ENCODE measurements around the gene VEPH1. TPM values are rescaled to one million over a fixed set of nuclear protein-coding genes. Genes with fewer than 3 reads are reported as not detected.

VEPH1 gene
- total RNA-seq, 1 experiment from 2014 or later, result 7.7 TPM

DNA sequence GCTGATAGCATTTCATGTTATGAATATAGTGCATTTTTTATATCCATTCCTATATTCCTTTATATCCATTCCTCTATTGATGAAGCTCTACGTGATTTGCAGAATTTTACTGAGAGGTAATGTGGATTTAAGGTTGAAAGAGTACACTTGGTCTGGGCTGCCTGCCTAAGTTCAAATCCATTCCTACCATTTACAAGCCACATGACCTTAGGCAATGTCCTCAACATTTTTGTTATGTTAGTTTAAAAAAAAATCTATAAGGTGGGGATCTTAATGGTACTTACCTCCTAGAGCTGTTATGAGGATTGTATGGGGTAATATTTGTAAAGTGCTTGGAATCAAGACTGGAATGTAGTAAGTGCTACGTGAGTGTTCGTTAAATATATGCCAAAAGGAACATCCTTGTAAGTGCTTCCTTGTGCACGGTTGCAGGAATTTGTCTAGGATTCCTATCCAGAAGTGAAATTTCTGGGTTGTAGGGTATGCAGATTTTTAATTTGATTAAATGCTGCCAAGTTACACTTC is 11.2 kb upstream of the VEPH1 start:
- H3K36me3 Mint-ChIP-seq (ENCODE audit: insufficient read depth in 1 of 3, low read depth in 3 of 3), result peaks cover 3 to 5% (median 3%) of the 10 kb centered on the region in 3 experiments; a peak in 5 of 7 replicates
- no peak overlapping the region for H3K4ac ChIP-seq (ENCODE audit: low read depth, low read length)
- no peak overlapping the region for H4K5ac ChIP-seq (ENCODE audit: insufficient read length, low read depth, low read length)
- H3T11ph ChIP-seq (ENCODE audit: low read length), result no peak overlapping the region
- H3K79me1 ChIP-seq (ENCODE audit: insufficient read depth, low read depth, low read length, poor library complexity, severe bottlenecking), result no peaks in the 10 kb centered on the region
- H3K27ac Mint-ChIP-seq, result no peak overlapping the region
- H3K56ac ChIP-seq (ENCODE audit: insufficient read length, low read depth, low read length), result no peak overlapping the region
- H2BK5ac ChIP-seq (ENCODE audit: insufficient read length, low read length), result no peak overlapping the region
- no peaks in the 10 kb centered on the region for H3K27me3 Mint-ChIP-seq (ENCODE audit: low read depth)
- H3K9me3 ChIP-seq (ENCODE audit: control insufficient read depth, low read depth, low read length), result no peaks in the 10 kb centered on the region
- TF ChIP-seq, protein P1, sequence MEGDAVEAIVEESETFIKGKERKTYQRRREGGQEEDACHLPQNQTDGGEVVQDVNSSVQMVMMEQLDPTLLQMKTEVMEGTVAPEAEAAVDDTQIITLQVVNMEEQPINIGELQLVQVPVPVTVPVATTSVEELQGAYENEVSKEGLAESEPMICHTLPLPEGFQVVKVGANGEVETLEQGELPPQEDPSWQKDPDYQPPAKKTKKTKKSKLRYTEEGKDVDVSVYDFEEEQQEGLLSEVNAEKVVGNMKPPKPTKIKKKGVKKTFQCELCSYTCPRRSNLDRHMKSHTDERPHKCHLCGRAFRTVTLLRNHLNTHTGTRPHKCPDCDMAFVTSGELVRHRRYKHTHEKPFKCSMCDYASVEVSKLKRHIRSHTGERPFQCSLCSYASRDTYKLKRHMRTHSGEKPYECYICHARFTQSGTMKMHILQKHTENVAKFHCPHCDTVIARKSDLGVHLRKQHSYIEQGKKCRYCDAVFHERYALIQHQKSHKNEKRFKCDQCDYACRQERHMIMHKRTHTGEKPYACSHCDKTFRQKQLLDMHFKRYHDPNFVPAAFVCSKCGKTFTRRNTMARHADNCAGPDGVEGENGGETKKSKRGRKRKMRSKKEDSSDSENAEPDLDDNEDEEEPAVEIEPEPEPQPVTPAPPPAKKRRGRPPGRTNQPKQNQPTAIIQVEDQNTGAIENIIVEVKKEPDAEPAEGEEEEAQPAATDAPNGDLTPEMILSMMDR (conservative IDR thresholded peaks at IDR 0.05), result no peak
- no peak overlapping the region for H2AFZ ChIP-seq (ENCODE audit: low read length)
- H3K23me2 ChIP-seq (ENCODE audit: insufficient read length, low read depth, low read length, poor library complexity, severe bottlenecking), result no peaks in the 10 kb centered on the region
- no peak overlapping the region for H2BK20ac ChIP-seq (ENCODE audit: low read depth, low read length, poor library complexity, severe bottlenecking)
- no peak overlapping the region for H3K27ac ChIP-seq (ENCODE audit: insufficient read length, low read depth, low read length)
- no peak overlapping the region for H3K18ac ChIP-seq (ENCODE audit: insufficient read length, low read depth, low read length)
- no CpG with 5 or more reads among the region's 4 CpGs for WGBS (ENCODE audit: extremely low coverage, insufficient read length, low lambda C conversion rate)
- no peak overlapping the region for H4K8ac ChIP-seq (replicated peaks; ENCODE audit: insufficient read length, low read depth, low read length)
- no peak overlapping the region for H3K14ac ChIP-seq (ENCODE audit: insufficient read depth, low read length)
- H4K20me1 ChIP-seq (ENCODE audit: control insufficient read depth, insufficient read depth, insufficient read length), result no peaks in the 10 kb centered on the region
- no peak overlapping the region for H3K23ac ChIP-seq (ENCODE audit: insufficient read length, low read depth, low read length)
- H3K4me1 ChIP-seq (ENCODE audit: insufficient read depth, low read length), result no peaks in the 10 kb centered on the region
- no peak overlapping the region for H3K4me2 ChIP-seq (ENCODE audit: insufficient read depth, insufficient read length, low read length)
- no peaks in the 10 kb centered on the region for H3K27me3 ChIP-seq (ENCODE audit: insufficient read depth, low read length)
- no peak overlapping the region for H3K4me3 Mint-ChIP-seq
- H3K4me1 Mint-ChIP-seq, result no peaks in the 10 kb centered on the region
- peaks cover 6 to 10% of the 10 kb centered on the region in 2 experiments for H3K9me3 Mint-ChIP-seq
- H2BK15ac ChIP-seq (ENCODE audit: low read depth, low read length), result no peak overlapping the region
- H4K91ac ChIP-seq (ENCODE audit: insufficient read length, low read depth, low read length), result no peak overlapping the region
- H2BK120ac ChIP-seq (ENCODE audit: low read depth, low read length, poor library complexity, severe bottlenecking), result no peak overlapping the region
- no peak for DNase-seq
- no peak overlapping the region for H3K9ac ChIP-seq (ENCODE audit: extremely low read depth, insufficient read length, low read length)
- no peaks in the 10 kb centered on the region for H3K79me2 ChIP-seq (ENCODE audit: insufficient read depth, low read length)
- no peak overlapping the region for H2AK5ac ChIP-seq (ENCODE audit: insufficient read length, low read length)
- H2BK12ac ChIP-seq (ENCODE audit: insufficient read length, low read depth, low read length), result no peak overlapping the region
